HepG2 (cell line): ENCODE data around the gene PAIP2.

Source experiments
- ATF3 ChIP-seq: sonication (generic); formaldehyde crosslinking; IDR thresholded peaks from 2 replicates; pipeline ENCODE4 v1.4.0; 2020; ENCODE audit warnings: missing genetic modification reagents
- BRD4 ChIP-seq: sonication (generic); formaldehyde crosslinking; IDR thresholded peaks from 2 replicates; pipeline ENCODE4 v1.4.0; 2020; ENCODE audit warnings: missing genetic modification reagents
- CENPX ChIP-seq: sonication (generic); formaldehyde crosslinking; IDR thresholded peaks from 2 replicates; pipeline ENCODE4 v1.9.0; 2021; ENCODE audit warnings: mild to moderate bottlenecking, missing genetic modification reagents, moderate library complexity
- CTCF ChIP-seq: sonication (generic); formaldehyde crosslinking; IDR thresholded peaks from 2 replicates; pipeline ENCODE4 v1.5.0; 2020; ENCODE audit warnings: mild to moderate bottlenecking, missing genetic modification reagents, moderate library complexity
- ELK4 ChIP-seq: sonication (generic); formaldehyde crosslinking; IDR thresholded peaks from 2 replicates; pipeline ENCODE4 v1.9.0; 2021; ENCODE audit warnings: missing genetic modification reagents, borderline replicate concordance
- EZH2 ChIP-seq: conservative IDR thresholded peaks from 2 replicates; pipeline ENCODE4 v1.6.1; 2012; ENCODE audit warnings: mild to moderate bottlenecking, low read depth, low read length, moderate library complexity
- HOXA9 ChIP-seq: sonication (generic); formaldehyde crosslinking; IDR thresholded peaks from 2 replicates; pipeline ENCODE4 v1.8.1; 2022; ENCODE audit warnings: missing genetic modification reagents, mild to moderate bottlenecking, moderate library complexity, borderline replicate concordance
- NCOA5 ChIP-seq: sonication (generic); formaldehyde crosslinking; IDR thresholded peaks from 2 replicates; pipeline ENCODE4 v1.4.0; 2020; ENCODE audit warnings: missing genetic modification reagents
- SMAD1 ChIP-seq: sonication (generic); formaldehyde crosslinking; IDR thresholded peaks from 2 replicates; pipeline ENCODE4 v1.4.0; 2020; ENCODE audit warnings: missing genetic modification reagents, low read depth, mild to moderate bottlenecking, borderline replicate concordance
- TFAP4 ChIP-seq: sonication (generic); IDR thresholded peaks from 2 replicates; pipeline ENCODE4 v1.6.1; 2016; ENCODE audit warnings: low read depth, borderline replicate concordance
- ZNF253 ChIP-seq: sonication (generic); formaldehyde crosslinking; IDR thresholded peaks from 2 replicates; pipeline ENCODE4 v1.8.0; 2022; ENCODE audit warnings: mild to moderate bottlenecking, missing genetic modification reagents, borderline replicate concordance
- ZNF275 ChIP-seq: sonication (generic); formaldehyde crosslinking; IDR thresholded peaks from 2 replicates; pipeline ENCODE4 v1.8.0; 2022; ENCODE audit warnings: missing genetic modification reagents, mild to moderate bottlenecking, inconsistent platforms, borderline replicate concordance

- TF ChIP-seq SMAD1 (CRISPR knock-in tag) (no peak), EZH2 (no peak), ATF3 (no peak), ELK4 (CRISPR knock-in tag) (no peak), CENPX (CRISPR knock-in tag) (no peak), ZNF275 (CRISPR knock-in tag) (no peak), CTCF (no peak), TFAP4 (no peak), NCOA5 (CRISPR knock-in tag) (no peak), BRD4 (no peak), ZNF253 (CRISPR knock-in tag) (no peak), HOXA9 (CRISPR knock-in tag) (no peak)
Observed at GRCh38 chr5:139377226-139377625, 35.6 kb downstream of the PAIP2 start.
